Measurements from ENCODE around the gene NIN. TPM values are rescaled to one million over a fixed set of nuclear protein-coding genes. Genes with fewer than 3 reads are reported as not detected.
"Not testable (repeated sequence)": the region's sequence is repeated elsewhere in the genome, so short reads cannot be mapped to it uniquely, and the experiment has no call there.

Gene NIN
- total RNA-seq, 4 donors from 2014 or later, result 22.7 to 32.2 (median 28.5) TPM

DNA sequence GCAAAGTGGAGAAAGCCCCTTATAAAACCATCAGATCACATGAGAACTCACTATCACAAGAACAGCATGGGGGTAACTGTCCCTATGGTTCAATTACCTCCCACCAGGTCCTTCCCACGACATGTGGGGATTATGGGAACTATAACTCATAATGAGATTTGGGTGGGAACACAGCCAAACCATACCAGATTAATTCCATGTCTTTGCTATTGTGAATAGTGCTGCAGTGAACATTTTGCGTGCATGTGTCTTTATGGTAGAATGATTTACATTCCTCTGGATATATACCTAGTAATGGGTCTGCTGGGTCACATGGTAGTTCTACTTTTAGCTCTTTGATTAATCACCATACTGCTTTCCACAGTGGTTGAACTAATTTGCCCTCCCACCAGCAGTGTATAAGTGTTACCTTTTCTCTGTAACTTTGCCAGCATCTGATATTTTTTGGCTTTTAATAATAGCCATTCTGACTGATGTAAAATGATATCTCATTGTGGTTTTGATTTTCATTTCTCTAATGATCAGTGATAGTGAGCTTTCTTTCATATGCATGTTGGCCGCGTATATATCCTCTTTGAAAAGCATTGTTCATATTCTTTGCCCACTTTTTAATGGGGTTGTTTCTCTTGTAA, 133.2 kb downstream of the NIN start:
- WGBS, 2 donors, result 56 to 60% methylated on average over 4 of the region's 4 CpGs
- no peak overlapping the region for H3K4me3 ChIP-seq (ENCODE audit: low read depth, poor library complexity, severe bottlenecking)
- intact Hi-C loops (cut with DNase I; ENCODE audit: low total_unique reads), result no loop called here
- no peak for TF ChIP-seq POLR2A (IDR thresholded peaks at IDR 0.05)
- TF ChIP-seq, protein P1, sequence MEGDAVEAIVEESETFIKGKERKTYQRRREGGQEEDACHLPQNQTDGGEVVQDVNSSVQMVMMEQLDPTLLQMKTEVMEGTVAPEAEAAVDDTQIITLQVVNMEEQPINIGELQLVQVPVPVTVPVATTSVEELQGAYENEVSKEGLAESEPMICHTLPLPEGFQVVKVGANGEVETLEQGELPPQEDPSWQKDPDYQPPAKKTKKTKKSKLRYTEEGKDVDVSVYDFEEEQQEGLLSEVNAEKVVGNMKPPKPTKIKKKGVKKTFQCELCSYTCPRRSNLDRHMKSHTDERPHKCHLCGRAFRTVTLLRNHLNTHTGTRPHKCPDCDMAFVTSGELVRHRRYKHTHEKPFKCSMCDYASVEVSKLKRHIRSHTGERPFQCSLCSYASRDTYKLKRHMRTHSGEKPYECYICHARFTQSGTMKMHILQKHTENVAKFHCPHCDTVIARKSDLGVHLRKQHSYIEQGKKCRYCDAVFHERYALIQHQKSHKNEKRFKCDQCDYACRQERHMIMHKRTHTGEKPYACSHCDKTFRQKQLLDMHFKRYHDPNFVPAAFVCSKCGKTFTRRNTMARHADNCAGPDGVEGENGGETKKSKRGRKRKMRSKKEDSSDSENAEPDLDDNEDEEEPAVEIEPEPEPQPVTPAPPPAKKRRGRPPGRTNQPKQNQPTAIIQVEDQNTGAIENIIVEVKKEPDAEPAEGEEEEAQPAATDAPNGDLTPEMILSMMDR (IDR thresholded peaks at IDR 0.05), result no peak
- no peak for DNase-seq (ENCODE audit: low spot score in 2 of 2)

DNA sequence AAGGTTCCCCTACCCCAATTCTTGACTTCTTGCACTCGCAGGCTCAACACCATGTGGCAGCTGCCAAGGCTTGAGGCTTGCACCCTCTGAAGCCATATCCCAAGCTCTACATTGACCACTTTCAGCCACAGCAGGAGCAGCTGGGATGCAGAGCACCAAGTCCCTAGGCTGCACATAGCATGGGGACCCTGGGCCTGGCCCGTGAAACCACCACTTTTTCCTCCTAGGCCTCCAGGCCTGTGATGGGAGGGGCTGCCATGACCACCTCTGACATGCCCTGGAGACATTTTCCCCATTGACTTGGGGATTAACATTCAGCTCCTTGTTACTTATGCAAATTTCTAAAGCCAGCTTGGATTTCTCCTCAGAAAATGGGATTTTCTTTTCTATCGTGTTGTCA, 136.7 kb downstream of the NIN start:
- intact Hi-C loops (cut with DNase I; ENCODE audit: low total_unique reads); H3K4me3 ChIP-seq (ENCODE audit: low read depth, poor library complexity, severe bottlenecking); DNase-seq (ENCODE audit: low spot score in 2 of 2): not testable (repeated sequence)
- 94 to 95% methylated on average over 3 of the region's 3 CpGs for WGBS, 2 donors

DNA sequence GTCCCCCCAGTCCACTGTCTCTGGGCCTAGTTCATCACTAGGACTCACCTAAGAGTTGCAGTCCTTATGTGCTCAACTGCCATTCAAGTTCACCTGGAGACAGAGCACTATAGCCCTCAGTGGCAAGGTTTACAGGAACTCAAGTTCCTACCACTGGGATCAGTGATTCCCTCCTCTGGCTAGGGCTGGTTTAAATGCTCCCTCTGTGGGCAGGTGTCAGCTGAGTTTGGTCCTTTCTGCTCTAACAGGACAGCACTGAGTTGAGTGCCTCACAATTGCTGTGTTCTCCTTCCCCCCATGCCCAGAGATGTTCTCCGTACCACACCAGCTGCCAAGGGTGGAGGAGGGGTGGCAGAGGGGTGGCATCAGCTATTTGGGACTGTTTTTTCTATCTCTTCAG, 142.1 kb downstream of the NIN start:
- WGBS, 2 donors, result 93 to 100% methylated on average over 1 of the region's 1 CpG

DNA sequence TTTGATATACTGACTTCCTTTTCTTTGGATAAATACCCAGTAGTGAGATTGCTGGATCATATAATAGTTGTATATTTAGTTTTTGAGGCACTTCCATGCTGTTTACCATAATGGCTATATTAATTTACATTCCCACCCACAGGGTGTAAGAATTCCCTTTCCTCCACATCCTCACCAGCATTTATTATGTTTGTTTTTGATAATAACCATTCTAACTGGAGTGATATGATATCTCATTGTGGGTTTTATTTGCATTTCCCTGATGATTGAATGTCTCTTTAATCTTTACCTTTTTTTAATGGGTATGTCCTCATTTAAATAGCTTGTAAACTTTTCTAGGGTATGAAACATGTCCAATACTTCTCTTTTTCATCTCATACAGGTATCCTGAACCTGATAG, 151.3 kb downstream of the NIN start:
- intact Hi-C loops (cut with DNase I; ENCODE audit: low total_unique reads), result no loop called here
- no peak overlapping the region for H3K4me3 ChIP-seq (ENCODE audit: low read depth, poor library complexity, severe bottlenecking)
- TF ChIP-seq POLR2A (IDR thresholded peaks at IDR 0.05), result no peak
- TF ChIP-seq, protein P1 (IDR thresholded peaks at IDR 0.05), result no peak
- no peak for DNase-seq (ENCODE audit: low spot score in 2 of 2)

More for the DNA sequence above, 142.1 kb downstream of the NIN start:
- no peak for TF ChIP-seq POLR2A (IDR thresholded peaks at IDR 0.05)
- TF ChIP-seq, protein P1 (IDR thresholded peaks at IDR 0.05), result no peak
- intact Hi-C loops (cut with DNase I; ENCODE audit: low total_unique reads), result no loop called here
- no peak overlapping the region for H3K4me3 ChIP-seq (ENCODE audit: low read depth, poor library complexity, severe bottlenecking)
- DNase-seq (ENCODE audit: low spot score in 2 of 2), result no peak

DNA sequence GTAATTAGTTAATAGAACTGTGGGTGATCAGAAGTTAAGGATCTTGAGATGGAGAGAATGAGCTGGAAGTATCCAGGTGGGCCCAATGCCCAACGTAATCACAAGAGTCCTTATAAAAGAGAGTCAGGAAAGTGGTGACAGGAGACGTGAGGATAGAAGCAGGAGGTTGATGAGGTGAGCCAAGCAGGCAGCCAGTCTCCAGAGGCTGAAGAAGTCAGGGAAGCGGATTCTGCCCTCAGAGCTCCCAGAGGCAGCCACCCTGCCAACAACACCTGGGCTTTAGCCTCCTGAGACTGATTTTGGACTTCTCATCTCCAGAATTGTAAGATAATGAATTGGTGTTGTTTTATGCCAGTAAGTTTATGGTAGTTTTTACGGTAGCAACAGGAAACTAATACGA, 152.8 kb downstream of the NIN start:
- DNase-seq (ENCODE audit: low spot score in 2 of 2), result no peak
- intact Hi-C loops (cut with DNase I; ENCODE audit: low total_unique reads), result no loop called here
- TF ChIP-seq POLR2A (IDR thresholded peaks at IDR 0.05), result no peak
- TF ChIP-seq, protein P1 (IDR thresholded peaks at IDR 0.05), result no peak
- 64 to 69% methylated on average over 5 of the region's 5 CpGs for WGBS, 2 donors
- H3K4me3 ChIP-seq (ENCODE audit: low read depth, poor library complexity, severe bottlenecking), result no peak overlapping the region

DNA sequence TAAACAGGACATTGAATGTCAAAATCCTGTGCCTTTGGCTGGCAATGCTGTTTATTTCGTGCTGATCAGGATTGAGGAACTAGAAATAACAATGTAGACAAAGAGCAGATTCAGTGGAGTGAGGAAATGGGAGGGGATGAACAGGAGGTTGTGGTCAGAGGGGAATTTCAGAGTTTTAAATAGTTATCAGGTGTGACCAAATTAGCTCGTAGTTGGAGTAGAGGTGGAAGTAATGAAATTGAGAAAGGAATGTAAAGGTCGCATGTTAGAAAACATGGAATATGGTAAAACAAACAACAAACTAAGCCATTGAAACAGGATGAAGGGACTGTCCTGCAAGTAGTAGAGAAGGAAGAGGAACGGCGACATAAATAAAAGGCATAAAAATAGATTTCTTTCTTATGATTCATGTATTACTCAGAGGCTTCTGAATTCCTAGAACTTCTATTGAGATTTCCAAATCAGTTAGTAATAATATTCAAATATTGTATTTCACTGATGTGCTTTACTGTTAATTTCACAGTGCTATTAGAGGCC, 153.4 kb downstream of the NIN start:
- TF ChIP-seq, protein P1 (IDR thresholded peaks at IDR 0.05), result no peak
- TF ChIP-seq POLR2A (IDR thresholded peaks at IDR 0.05), result no peak
- no peak overlapping the region for H3K4me3 ChIP-seq (ENCODE audit: low read depth, poor library complexity, severe bottlenecking)
- 10 to 21% methylated on average over 5 of the region's 5 CpGs for WGBS, 2 donors

More for the DNA sequence above, 153.4 kb downstream of the NIN start:
- intact Hi-C loops (cut with DNase I; ENCODE audit: low total_unique reads), result no loop called here
- no peak for DNase-seq (ENCODE audit: low spot score in 2 of 2)

Measured in lower leg skin (tissue), 4 donors.